Inferior parietal cortex (tissue), 1 donor: Measurements from ENCODE around the gene TRPM2.

Experiments
- DNase-seq: peaks from one replicate; pipeline ENCODE4 v3.0.0-alpha.2; 2016; ENCODE audit errors: extremely low spot score

TRPM2 gene

GRCh38 chr21:44444286-44444931 is 91.0 kb downstream of the TRPM2 start:
- no peak for DNase-seq

GRCh38 chr21:44445145-44445812 is 91.9 kb downstream of the TRPM2 start:
- DNase-seq = no peak

GRCh38 chr21:44448651-44449131 is 95.3 kb downstream of the TRPM2 start:
- DNase-seq = no peak

DNA sequence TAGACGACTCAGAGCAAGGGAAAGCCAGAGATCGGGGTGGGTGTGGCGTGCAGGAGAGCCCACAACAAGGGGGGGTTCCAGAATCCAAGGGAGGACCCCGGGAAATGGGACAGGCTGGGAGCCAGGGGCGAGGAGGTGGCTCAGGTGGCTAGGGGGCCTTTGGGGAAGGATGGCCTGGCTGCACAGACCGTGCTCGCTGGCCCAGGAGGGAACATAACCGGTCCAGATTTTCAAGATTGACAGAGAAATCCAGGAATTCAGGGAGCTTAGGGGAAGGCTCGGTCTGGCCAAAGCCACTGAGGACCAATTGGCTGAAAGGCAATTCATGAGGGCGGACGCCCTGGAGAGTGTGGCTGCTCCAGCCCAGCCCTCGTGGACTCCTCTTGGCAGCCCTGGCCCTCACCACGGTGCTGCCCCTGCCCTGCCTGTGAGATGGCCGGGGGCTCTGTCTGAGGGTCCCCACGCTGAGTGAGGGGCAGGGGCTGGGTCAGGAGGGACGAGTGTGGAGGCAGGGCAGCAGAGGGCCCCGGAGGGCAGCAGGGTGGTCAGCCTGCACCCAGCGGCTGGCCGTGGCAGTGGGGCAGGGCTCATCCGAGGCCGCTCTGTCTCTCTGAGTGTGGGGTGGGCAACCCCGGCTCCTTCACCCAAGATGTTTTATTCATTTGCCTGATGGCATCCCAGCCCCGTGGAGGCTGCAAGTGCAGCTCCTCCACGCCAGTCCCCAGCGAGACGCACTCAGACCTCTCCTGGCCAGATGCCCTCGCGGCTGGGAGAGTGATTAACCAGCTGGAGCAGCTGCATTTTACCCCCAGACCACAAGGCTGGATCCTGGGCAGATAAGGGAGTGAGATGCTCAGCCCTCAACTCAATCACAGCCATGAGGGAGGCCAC is 96.3 kb downstream of the TRPM2 start:
- DNase-seq = no peak

- no peak for DNase-seq
Observed at GRCh38 chr21:44450402-44450801, 97.0 kb downstream of the TRPM2 start.

DNA sequence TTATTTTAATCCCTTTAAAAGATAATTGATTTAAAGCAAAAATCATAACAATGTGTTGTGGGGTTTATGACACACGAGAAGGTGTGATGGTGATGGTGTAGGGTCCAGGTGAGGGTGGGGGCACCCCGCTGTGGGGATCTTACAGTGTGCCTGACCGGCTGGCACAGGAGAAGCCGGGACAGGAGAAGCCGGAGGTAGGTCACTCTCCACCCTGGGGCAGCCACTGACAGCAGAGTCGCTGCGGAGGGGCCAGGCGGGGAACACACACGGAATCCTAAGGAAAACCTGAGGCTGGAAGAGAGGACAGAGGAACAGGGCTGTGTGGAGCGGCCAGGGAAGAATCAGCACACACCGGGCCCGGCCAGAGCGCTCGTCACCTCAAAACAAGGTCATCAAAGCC is 97.6 kb downstream of the TRPM2 start:
- no peak for DNase-seq

- no peak for DNase-seq
Observed at GRCh38 chr21:44453120-44453519, 99.7 kb downstream of the TRPM2 start.

DNA sequence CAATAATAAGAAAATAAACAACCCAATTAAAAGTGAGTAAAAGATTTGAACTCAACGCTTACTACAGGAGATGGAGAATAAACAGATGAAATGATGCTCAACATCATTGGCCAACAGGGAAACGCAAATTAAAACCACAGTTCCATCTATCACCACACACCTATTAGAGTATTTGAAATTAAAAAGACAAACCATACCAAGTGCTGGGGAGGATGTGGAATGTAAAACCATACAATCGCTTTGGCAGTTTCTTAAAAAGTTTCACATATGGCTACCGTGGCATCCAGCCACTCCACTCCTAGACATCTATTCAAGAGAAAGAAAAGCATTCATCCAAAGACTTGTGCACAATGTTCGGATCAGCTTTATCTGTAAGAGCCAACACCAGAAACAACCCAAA is 100.6 kb downstream of the TRPM2 start:
- no peak for DNase-seq

DNA sequence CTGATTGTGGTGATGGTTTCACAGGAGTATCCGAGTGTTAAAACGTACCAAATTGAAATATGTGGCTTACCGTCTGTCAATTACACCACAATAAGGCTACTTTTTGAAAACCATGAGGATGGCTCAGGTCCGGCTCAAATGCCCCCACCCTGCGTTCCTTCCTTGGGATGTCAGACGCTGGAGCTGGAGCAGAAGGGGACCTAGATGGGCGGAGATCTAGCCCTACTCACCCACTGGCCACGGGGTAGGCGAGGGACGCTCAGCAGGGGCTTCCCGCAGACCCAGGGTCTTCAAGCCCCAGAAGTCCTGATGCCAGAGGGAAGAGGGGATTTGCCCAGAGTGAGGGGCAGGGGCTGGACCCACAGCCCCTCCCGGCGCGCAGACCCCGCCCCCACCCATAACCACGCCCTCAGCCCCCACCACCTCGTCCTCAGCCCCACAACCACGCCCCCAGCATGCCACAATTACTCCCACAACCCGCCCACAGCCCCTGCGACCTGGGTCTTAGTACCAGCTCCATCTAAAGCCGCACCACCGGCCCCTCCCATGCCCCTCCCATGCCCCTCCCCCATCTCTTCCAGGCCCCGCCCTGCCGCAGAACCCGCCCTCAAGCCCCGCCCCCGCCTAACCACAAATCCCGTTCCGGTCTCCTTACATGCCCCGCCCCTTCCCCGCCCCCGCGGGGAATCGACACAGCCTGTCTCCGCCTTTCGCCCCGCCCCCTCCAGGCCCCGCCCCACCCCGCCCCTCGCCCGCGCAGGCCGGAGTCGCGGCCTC is 101.5 kb downstream of the TRPM2 start, which contains the start of gene LRRC3:
Gene LRRC3, plus strand, starts transcription at position 764 of the 777 bp plus-strand sequence. CDS start 1,135 bp downstream, outside the sequence.
- DNase-seq = no peak

DNA sequence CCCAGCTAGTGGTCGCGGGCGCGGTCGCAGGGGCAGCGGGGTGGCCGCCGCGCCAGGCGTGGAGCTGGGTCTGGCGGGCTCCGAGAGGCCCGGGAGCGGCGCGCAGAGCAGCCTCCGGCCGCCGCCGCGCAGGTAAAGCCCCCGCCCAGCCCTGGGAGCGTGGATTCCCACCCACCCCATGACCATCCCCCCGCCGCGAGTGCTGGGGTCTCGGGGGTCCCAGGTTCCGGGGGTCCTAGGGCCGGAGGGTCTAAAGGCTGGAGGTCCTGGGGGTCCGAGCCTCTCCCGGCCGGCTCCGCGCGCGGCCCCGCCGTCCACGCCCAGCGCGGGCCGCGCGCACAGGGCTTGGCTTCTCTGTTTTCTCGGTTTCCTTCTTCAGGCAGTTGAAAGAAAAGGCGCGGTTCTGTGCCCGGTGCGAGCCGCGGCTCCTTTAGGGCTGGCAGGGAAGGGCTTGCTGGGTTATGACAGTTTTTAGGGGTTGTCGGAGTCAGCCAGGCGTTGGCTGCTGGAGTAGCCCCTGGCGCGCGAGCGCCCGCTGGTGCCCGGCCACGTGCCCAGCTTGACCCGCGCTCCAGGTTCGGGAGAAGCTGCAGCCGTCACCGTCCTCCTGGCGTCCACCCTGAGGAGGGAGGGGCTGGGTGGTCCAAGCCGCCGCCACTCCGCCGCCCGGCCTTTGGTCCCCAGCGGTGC is 102.2 kb downstream of the TRPM2 start:
- no peak for DNase-seq

DNA sequence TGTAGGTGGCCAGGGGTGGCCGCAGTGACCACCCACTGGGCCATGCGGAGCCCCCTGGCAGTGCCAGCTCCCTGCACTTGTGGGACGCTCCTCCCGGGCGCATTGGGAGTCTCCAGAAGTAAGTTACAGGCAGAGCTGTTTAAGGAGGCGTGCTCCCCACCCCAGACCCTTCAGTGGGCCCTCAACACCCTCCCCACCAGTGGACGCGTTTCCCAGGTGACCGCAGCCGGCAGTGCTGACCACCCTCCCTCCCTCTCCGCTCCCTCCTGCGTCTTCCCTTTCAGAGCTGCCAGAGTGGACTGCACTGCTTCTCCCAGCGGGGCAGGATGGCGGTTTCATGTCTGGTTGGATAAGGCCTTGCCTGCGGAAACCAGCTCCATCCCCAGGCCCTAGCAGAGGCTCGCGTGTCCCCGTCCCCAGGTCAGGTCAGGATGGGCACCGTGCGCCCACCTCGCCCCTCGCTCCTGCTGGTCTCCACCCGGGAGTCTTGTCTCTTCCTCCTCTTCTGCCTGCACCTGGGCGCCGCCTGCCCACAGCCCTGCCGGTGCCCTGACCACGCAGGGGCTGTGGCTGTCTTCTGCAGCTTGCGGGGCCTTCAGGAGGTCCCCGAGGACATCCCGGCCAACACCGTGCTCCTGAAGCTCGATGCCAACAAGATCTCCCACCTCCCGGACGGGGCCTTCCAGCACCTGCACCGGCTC is 102.9 kb downstream of the TRPM2 start:
- DNase-seq = no peak

- no peak for DNase-seq
Observed at GRCh38 chr21:44456915-44457736, 103.7 kb downstream of the TRPM2 start.

DNA sequence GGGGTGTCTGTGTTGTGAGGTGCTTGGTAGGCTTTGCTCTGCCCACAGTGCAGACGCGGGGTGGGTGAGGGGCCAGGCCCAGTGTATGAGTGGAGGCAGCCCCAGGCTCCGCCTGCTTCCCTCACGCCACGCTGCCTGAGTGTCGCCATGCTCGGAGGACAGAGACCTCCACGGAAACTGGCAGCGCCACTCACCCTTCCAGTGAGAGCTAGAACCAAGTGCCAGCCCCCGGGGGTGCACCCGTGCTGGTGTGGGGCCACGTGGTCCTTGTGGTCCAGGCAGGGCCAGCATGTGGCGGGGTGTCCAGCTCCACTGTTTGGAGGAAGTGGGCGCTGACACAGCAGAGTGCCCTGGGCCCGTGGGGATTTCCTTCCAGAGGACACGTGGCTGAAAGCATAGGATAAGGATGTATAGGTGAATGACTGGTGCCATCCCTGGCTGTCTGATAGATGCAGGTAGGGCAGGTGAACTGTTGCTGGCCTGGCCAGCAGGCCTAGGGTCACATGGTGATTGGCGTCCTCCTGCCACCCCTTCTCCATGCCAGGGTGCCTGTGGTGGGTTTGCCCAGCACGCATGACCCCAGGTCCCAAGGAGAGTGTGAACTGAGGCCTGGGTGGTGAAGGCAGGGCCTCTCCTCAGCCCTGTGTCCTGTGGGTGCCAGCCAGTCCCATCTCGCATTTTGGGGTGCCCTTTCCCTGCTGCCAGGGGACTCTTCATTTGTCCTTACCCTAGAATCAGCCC is 105.7 kb downstream of the TRPM2 start:
- DNase-seq = no peak

- no peak for DNase-seq
Observed at GRCh38 chr21:44459712-44460440, 106.5 kb downstream of the TRPM2 start.

DNA sequence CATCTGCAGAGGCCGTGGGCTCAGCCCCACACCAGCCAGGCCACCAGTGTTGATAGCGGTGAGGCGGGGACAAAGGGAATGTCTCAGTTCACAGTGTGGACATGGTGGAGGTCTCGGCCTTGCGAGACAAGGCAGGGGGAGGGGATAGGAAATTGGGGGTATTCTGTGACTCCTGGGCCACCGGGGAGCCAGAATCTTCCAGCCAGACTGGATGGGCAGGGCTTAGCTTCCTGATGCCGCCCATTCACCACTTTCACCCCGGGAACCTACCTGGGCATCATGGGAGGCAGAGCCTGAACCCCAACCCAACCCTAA is 107.0 kb downstream of the TRPM2 start:
- no peak for DNase-seq

DNA sequence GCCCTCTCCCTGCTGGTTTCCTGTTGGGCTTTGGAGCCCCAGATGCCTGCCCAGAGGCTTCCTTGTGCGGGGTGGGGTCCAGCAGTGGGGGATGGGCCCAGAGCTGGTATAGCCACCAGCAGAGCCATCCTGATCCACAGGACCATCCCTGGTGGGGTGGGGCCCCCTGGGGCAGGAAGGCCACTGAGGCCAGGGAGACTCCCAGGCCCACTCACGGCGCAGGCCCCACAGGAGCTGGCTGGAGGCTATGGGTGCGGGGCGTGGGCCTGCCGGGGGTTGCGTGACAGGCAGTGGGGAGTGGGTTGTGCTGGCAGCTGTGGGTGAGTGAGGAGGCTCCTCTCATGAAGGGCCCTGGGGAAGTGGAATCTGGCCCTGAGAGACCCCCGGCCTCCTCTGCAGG is 107.6 kb downstream of the TRPM2 start:
- DNase-seq = no peak

- DNase-seq = no peak
Observed at GRCh38 chr21:44461464-44462001, 108.1 kb downstream of the TRPM2 start.
